ACC112 (cell line): Measurements from ENCODE around the gene ARHGAP22.

ENCODE experiments used
- H2AFZ ChIP-seq: fragments of 200-600 bp; sonication (generic); one replicate; pipeline ENCODE4 v1.6.0; 2017; ENCODE audit warnings: antibody characterized with exemption, low read length; ENCODE audit not compliant: unreplicated experiment
- H3K27ac ChIP-seq: fragments of 200-600 bp; sonication (generic); 2 replicates; pipeline ENCODE4 v1.5.1; 2014; ENCODE audit warnings: low read depth, mild to moderate bottlenecking, antibody characterized with exemption, low read length, moderate library complexity
- H3K27me3 ChIP-seq: fragments of 200-600 bp; sonication (generic); 2 replicates; pipeline ENCODE4 v1.6.1; 2014; ENCODE audit warnings: mild to moderate bottlenecking, antibody characterized with exemption, low read length, moderate library complexity, mixed read lengths; ENCODE audit not compliant: insufficient read depth
- H3K36me3 ChIP-seq: fragments of 200-600 bp; sonication (generic); 2 replicates; pipeline ENCODE4 v1.6.1; 2016; ENCODE audit warnings: mild to moderate bottlenecking, antibody characterized with exemption, low read length, moderate library complexity, mixed read lengths; ENCODE audit not compliant: insufficient read depth
- H3K4me1 ChIP-seq: fragments of 200-600 bp; sonication (generic); one replicate; pipeline ENCODE4 v1.6.1; 2016; ENCODE audit warnings: low read length, mixed read lengths; ENCODE audit not compliant: insufficient read depth, unreplicated experiment, control insufficient read depth
- H3K4me3 ChIP-seq: fragments of 200-600 bp; sonication (generic); 2 replicates; pipeline ENCODE4 v1.5.1; 2014; ENCODE audit warnings: mild to moderate bottlenecking, low read depth, low read length
- H3K79me2 ChIP-seq: fragments of 200-600 bp; sonication (generic); one replicate; pipeline ENCODE4 v1.6.0; 2016; ENCODE audit warnings: low read length; ENCODE audit not compliant: control insufficient read depth, unreplicated experiment, insufficient read depth

The ARHGAP22 gene

DNA sequence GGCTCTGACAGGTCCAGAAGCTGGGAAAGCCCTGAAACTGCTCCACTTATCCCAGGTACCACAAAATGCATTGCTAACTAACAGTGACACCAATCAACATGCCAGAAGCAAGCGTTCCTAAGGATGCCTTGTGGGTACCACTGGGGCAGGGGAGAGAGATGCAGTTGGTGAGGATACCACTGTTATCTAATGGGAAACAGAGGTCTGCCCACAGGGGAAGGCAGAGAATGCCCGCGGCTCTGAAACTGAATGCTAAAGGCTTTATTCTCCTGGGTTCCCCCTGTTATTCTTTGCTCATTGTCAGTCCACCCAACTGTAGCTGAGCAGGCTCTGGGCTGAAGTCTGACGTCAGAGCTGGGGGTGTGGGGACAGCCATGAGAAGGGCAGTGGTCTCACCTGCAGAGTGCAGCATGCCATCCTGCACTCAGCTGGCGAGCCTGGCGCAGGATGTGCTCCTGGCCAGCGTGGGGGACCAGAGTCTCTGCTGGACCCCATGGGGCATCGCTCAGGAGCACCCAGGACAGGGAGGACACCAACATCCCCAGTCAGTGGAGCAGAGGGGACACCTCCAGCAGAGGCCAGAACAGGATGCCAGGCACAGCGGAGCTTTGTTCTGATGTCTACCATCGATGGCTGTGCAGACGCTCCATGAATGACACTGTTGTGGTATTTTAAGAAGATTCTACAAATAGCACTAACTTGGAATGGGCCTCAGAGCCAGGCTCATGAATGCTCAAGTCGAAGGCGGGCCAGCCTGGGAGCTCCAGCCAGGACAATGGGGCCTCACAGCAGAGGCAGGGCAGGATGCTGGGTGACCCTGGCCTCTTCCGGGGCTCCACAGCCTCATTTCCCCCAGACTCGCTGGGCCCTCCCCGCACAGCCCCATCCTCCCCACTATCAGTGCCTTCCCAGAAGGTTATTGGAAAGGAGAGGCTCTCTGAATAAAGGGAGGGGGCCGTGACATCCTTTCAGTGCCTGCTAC is 95.8 kb downstream of the ARHGAP22 start:
- Histone ChIP-seq H3K27me3 (no peaks in the 10 kb centered on the region), H3K4me1 (peaks cover 17% of the 10 kb centered on the region), H3K4me3 (no peak overlapping the region), H3K79me2 (peaks cover 63% of the 10 kb centered on the region), H3K36me3 (no peaks in the 10 kb centered on the region), H2AFZ (no peak overlapping the region), H3K27ac (no peak overlapping the region)

DNA sequence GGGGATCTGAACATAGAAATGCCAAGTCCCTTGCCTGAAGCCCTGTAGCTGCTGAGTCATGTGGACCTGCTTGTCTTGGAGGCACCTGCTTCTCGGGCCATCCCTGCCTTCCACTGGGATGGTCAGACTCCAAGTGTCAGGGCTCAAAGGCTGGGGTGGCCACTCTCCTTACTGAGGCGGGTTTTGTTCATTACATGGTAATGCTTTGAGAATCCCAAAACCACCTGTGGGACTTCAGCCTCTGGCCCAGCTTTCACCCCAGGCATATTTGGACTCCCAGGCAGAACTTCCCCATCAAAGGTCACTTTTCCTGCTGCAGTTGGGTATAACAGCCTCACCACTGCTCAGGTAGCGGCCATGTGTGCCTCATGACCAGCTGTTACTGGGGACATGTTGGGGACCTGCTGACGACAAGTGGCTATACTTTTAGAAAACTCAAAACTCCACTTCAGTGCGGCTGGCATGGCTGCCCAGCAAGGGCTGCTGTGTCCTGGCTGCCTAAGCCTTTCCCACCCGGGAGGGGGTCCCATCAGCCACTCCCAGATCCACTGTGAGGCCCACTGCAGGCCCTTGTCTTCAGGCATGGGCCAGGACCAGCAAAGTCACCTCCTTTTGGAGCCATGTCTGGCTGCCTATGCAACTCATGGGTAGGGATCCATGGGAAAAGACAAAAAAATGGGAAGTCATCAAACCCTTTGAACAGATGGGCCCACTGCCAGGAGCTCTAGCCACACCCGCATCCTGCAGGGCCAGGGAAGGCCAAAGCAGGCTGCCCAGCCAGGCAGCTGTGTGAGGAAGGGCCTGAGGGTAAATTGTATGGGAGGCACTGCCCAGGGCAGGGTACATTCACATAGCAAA is 96.7 kb downstream of the ARHGAP22 start:
- H3K79me2 ChIP-seq: peaks cover 56% of the 10 kb centered on the region
- H3K4me1 ChIP-seq: peaks cover 17% of the 10 kb centered on the region
- H3K4me3 ChIP-seq: no peak overlapping the region
- H3K36me3 ChIP-seq: no peaks in the 10 kb centered on the region
- H3K27me3 ChIP-seq: no peaks in the 10 kb centered on the region
- H3K27ac ChIP-seq: no peak overlapping the region
- no peak overlapping the region for H2AFZ ChIP-seq

DNA sequence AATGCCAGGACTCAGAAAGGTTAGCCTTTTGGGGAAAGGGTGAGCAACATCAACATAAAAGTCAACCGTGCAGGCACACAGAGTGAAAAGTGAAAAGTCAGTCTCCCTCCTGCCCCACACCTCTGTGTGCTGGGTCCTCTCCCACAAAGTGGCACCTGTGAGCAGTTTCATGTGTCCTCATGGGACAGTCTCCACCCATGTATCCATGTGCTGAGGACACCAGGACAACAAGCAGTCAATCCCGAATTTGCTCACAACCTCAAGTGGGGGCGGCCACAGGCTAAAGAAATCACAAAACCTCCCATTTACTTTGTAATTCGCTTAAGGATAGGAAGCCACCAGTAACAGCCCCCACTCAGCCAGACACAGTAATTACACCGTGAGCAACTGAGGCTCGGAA is 97.4 kb downstream of the ARHGAP22 start:
- Histone ChIP-seq H3K79me2 (peaks cover 50% of the 10 kb centered on the region), H3K4me3 (no peak overlapping the region), H3K4me1 (peaks cover 17% of the 10 kb centered on the region), H3K36me3 (no peaks in the 10 kb centered on the region), H2AFZ (no peak overlapping the region), H3K27ac (no peak overlapping the region), H3K27me3 (no peaks in the 10 kb centered on the region)

DNA sequence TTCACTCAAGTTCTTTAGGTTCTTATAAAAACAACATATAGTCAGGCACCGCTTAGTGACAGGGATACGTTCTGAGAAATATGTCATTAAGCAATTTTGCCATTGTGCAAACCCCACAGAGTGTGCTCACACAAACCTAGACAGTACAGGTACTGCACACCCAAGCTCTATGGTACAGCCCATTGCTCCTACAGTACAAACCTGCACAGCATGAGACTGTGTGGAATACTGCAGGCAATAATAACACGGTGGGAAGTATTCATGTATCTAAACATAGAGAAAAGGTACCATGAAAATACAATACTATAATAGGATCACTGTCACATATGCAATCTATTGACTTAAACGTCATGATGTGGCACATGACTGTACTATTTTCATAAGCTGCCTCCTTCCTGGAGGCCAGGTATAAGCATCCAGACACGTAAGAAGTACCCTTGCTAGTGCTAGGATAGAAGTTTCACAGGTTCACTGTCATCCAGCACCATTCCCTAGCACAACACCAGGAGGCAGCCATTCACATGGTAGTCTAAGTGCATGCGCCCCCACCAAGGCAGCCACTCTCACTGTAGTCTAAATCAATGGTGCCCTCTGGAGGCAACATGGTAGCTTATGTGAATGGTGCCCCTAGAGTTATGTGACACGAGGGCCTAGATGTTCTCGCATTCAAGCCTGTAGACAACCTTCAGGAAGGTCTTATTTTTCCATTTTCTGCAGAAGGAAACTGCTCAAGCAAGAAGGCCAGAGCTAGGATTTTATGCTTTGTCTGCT is 98.5 kb downstream of the ARHGAP22 start:
- Histone ChIP-seq H3K4me3 (no peak overlapping the region), H3K27ac (no peak overlapping the region), H3K4me1 (peaks cover 17% of the 10 kb centered on the region), H3K36me3 (no peaks in the 10 kb centered on the region), H3K27me3 (no peaks in the 10 kb centered on the region), H2AFZ (no peak overlapping the region), H3K79me2 (peaks cover 42% of the 10 kb centered on the region)

DNA sequence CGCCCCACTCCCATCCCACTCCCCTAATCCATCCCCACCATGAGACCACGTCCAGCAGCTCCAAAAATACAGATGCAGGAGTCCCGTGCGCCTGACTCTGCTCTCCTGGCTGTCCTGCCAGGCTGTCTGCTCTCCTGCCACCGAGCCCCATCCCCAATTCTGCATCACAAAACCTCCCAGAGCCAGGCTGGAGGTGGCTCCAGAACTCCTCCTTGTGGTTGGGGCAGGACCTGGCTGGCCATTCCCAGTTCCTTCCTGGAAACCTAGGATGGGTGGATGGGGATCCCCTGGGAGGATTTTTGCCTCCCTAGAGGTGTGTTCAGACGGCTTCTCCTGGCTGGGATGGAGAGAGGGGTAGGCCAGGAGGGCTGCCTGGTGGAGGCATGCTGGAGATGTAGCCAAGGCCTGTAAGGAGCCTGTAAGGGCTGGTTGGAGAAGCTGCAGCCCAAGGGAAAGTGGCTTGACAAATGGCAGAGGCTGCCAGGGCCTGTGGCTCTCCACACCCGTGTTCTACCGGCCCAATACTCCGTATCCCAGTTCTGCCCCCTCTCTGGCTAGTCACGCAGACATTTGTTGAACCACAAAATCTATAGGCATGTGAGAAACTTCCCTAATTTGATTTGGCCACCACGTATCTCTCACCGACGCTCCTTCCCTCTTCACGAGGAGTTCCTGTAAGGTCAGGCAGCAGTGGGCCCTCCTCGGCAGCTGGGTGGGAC is 99.3 kb downstream of the ARHGAP22 start:
- H3K79me2 ChIP-seq: peaks cover 37% of the 10 kb centered on the region
- H3K36me3 ChIP-seq: no peaks in the 10 kb centered on the region

DNA sequence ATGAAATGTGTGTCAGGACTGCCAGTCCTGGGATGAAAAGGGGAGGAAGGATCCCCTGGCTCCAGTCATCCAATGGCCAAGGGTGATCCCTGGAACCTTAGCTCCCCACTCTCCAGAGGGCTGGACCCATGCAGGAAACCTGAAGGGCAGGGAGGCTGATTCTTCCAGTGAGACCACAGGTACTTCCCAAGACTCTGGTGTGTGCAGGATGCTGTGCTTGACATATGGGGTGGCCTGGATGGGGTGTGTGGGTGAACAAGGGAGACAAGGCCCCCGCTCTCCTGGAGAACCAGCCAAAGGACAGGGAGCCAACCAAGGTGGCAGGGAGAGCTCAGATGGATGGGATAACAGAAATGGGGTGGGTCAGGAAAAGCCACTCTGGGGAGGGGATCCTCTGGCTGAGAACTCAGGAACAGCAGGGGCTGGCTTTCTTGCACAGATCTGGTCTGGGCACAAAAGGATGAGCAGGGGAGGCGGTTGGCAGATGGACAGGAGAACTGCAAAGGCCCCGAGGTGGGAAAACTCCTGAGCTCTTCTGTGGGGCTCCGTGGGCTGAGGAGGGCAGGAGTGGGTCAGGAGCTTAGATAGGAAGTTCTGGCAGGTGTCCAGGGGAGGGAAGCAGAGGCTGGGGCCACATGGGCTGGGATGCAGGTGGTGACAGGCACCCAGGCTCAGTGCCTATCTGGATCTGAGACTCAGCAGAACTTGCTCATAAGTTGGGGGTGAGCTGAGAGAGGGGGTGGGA is 100.6 kb downstream of the ARHGAP22 start:
- no peak overlapping the region for H3K4me3 ChIP-seq
- H3K36me3 ChIP-seq: no peaks in the 10 kb centered on the region
- no peaks in the 10 kb centered on the region for H3K27me3 ChIP-seq
- peaks cover 26% of the 10 kb centered on the region for H3K79me2 ChIP-seq
- H3K4me1 ChIP-seq: peaks cover 15% of the 10 kb centered on the region
- no peak overlapping the region for H2AFZ ChIP-seq
- H3K27ac ChIP-seq: no peak overlapping the region

More for the DNA sequence above, 99.3 kb downstream of the ARHGAP22 start:
- Histone ChIP-seq H3K27ac (no peak overlapping the region), H3K27me3 (no peaks in the 10 kb centered on the region), H3K4me1 (peaks cover 17% of the 10 kb centered on the region), H3K4me3 (no peak overlapping the region), H2AFZ (no peak overlapping the region)

DNA sequence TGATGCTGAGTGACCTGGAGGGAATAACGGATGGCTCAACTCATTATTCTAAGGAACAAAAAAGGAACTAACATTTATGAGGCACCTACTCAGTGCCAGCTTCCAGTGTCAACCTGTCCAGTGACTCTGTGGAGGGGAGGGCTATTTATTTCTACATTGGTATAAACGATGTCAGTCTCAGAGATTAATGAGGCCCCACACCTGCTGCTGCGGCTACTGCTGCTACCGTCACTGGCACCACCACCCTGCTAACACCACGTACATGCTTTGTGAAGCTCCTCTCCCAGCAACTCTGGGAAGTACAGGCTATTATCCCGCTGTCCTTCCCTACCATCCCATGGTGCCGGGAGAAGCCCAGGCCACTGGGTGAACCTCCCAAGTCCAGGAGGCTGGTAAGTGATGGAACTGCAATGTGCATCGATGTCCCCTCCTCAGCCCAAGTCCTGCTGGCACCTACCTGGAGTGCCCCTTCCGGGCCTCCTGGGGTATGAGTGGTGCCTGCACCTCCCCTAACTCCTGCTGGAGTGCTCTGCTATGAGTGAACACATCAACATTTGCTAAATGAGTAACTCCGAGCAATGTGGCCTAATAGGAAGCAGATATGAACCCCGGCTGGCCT is 101.5 kb downstream of the ARHGAP22 start:
- Histone ChIP-seq H3K4me3 (no peak overlapping the region), H3K27me3 (no peaks in the 10 kb centered on the region), H3K4me1 (peaks cover 8% of the 10 kb centered on the region), H2AFZ (no peak overlapping the region), H3K27ac (no peak overlapping the region), H3K79me2 (peaks cover 26% of the 10 kb centered on the region), H3K36me3 (no peaks in the 10 kb centered on the region)

DNA sequence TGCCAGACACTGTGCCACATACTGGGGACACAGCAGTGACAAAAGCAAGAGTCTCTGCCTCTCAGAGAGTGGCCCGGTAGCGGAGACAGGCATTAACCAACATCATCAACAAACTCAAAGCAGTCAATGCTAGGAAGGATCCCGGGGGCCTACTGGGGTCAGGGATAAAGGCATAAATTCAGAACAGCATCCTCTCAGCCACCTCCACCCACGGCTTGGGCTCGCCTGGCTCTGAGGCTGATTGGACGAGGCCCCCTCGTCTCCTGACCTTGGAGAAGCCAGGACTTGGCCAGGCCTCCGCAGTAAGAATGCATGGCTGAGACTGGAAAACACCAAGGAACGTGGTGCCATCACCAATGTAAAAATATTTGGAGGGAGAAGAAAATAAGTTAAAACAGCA is 102.1 kb downstream of the ARHGAP22 start:
- peaks cover 21% of the 10 kb centered on the region for H3K79me2 ChIP-seq
- no peaks in the 10 kb centered on the region for H3K27me3 ChIP-seq
- no peaks in the 10 kb centered on the region for H3K36me3 ChIP-seq
- H2AFZ ChIP-seq: no peak overlapping the region
- H3K4me3 ChIP-seq: no peak overlapping the region
- H3K27ac ChIP-seq: no peak overlapping the region
- H3K4me1 ChIP-seq: peaks cover 5% of the 10 kb centered on the region
